Muscle layer of colon (tissue), 2 donors: ENCODE results near the gene RHOF.

Experiments used
- H3K27ac ChIP-seq: one replicate; pipeline ENCODE4 v1.7.0; 2013; ENCODE audit warnings: low read depth, mild to moderate bottlenecking, low read length, moderate library complexity
- H3K27me3 ChIP-seq, 2 donors: one replicate each; pipeline ENCODE4 v1.7.0; 2013; ENCODE audit warnings: low read length in 2 of 2, mild to moderate bottlenecking in 2 of 2; ENCODE audit not compliant: insufficient read depth in 2 of 2, control insufficient read depth in 1 of 2
- H3K36me3 ChIP-seq: one replicate; pipeline ENCODE4 v1.7.0; 2013; ENCODE audit warnings: mild to moderate bottlenecking, low read length; ENCODE audit not compliant: insufficient read depth
- H3K4me1 ChIP-seq: one replicate; pipeline ENCODE4 v1.7.0; 2013; ENCODE audit warnings: mild to moderate bottlenecking, low read length; ENCODE audit not compliant: insufficient read depth
- H3K4me3 ChIP-seq, 2 donors: one replicate each; pipeline ENCODE4 v1.7.0; 2013; ENCODE audit warnings: low read length in 2 of 2, low read depth in 1 of 2, mild to moderate bottlenecking in 1 of 2, moderate library complexity in 1 of 2
- H3K9ac ChIP-seq: one replicate; pipeline ENCODE4 v1.7.0; 2013; ENCODE audit warnings: low read length
- H3K9me3 ChIP-seq: one replicate; pipeline ENCODE4 v1.7.0; 2013; ENCODE audit warnings: mild to moderate bottlenecking, low read length
- donor health status: abdominal sarcoma.
- donor health status: Adenocarcinoma of cecum.

RHOF gene

GRCh38 chr12:121808623-121809022, 15.1 kb upstream of the RHOF start:
- H3K27me3 ChIP-seq: no peaks in the 10 kb centered on the region
- H3K36me3 ChIP-seq: peaks cover 36% of the 10 kb centered on the region
- H3K4me1 ChIP-seq: peaks cover 45% of the 10 kb centered on the region
- H3K9ac ChIP-seq: no peak overlapping the region
- H3K4me3 ChIP-seq: no peak overlapping the region
- no peak overlapping the region for H3K27ac ChIP-seq
- H3K9me3 ChIP-seq: no peaks in the 10 kb centered on the region

GRCh38 chr12:121807642-121808347, 14.3 kb upstream of the RHOF start:
- H3K9ac ChIP-seq: no peak overlapping the region
- no peak overlapping the region for H3K27ac ChIP-seq

GRCh38 chr12:121806546-121807423, 13.3 kb upstream of the RHOF start:
- Histone ChIP-seq H3K9ac (peak overlapping the region; percentile 53), H3K27ac (peak overlapping the region; percentile 52), H3K36me3 (peaks cover 28% of the 10 kb centered on the region), H3K4me3 (peak overlapping the region; percentile 30 to 76), H3K9me3 (no peaks in the 10 kb centered on the region), H3K27me3 (no peaks in the 10 kb centered on the region), H3K4me1 (peaks cover 34% of the 10 kb centered on the region)

More at GRCh38 chr12:121807642-121808347, 14.3 kb upstream of the RHOF start:
- Histone ChIP-seq H3K9me3 (no peaks in the 10 kb centered on the region), H3K27me3 (no peaks in the 10 kb centered on the region), H3K4me3 (no peak overlapping the region), H3K36me3 (peaks cover 28% of the 10 kb centered on the region), H3K4me1 (peaks cover 37% of the 10 kb centered on the region)

GRCh38 chr12:121806009-121806545, 12.6 kb upstream of the RHOF start:
- H3K27ac ChIP-seq: peak overlapping the region; percentile 52
- peaks cover 27% of the 10 kb centered on the region for H3K36me3 ChIP-seq
- no peaks in the 10 kb centered on the region for H3K9me3 ChIP-seq

GRCh38 chr12:121805171-121806008, 11.9 kb upstream of the RHOF start:
- Histone ChIP-seq H3K4me1 (peaks cover 20% of the 10 kb centered on the region), H3K9ac (peak overlapping the region; percentile 86), H3K27me3 (no peaks in the 10 kb centered on the region), H3K4me3 (peak overlapping the region; percentile 76 to 87), H3K9me3 (no peaks in the 10 kb centered on the region), H3K27ac (peak overlapping the region; percentile 93), H3K36me3 (peaks cover 20% of the 10 kb centered on the region)

More at GRCh38 chr12:121806009-121806545, 12.6 kb upstream of the RHOF start:
- H3K4me1 ChIP-seq: peaks cover 27% of the 10 kb centered on the region
- H3K27me3 ChIP-seq: no peaks in the 10 kb centered on the region
- peak overlapping the region; percentile 53 for H3K9ac ChIP-seq
- H3K4me3 ChIP-seq: peak overlapping the region; percentile 30 to 76

GRCh38 chr12:121804417-121805111, 11.1 kb upstream of the RHOF start:
- Histone ChIP-seq H3K36me3 (peaks cover 12% of the 10 kb centered on the region), H3K9me3 (no peaks in the 10 kb centered on the region), H3K4me3 (peak overlapping the region; percentile 75 to 87), H3K27ac (peak overlapping the region; percentile 93), H3K27me3 (no peaks in the 10 kb centered on the region), H3K4me1 (peaks cover 18% of the 10 kb centered on the region), H3K9ac (peak overlapping the region; percentile 86)

- peak within 1 kb of the TSS; percentile 93 for H3K27ac ChIP-seq
- H3K9ac ChIP-seq: peak within 1 kb of the TSS; percentile 86
- no peaks in the 10 kb centered on the region for H3K9me3 ChIP-seq
- H3K27me3 ChIP-seq: no peaks in the 10 kb centered on the region
- peaks cover 6% of the 10 kb centered on the region for H3K36me3 ChIP-seq
- peaks cover 22% of the 10 kb centered on the region for H3K4me1 ChIP-seq
- H3K4me3 ChIP-seq: peak within 1 kb of the TSS; percentile 75 to 87
Observed at GRCh38 chr12:121803861-121804416, 10.5 kb upstream of the RHOF start, which contains the start of gene SETD1B. Gene SETD1B, plus strand, starts transcription at chr12:121804009. Its CDS starts 729 bp downstream, at chr12:121804738.

- H3K4me1 ChIP-seq: peaks cover 31% of the 10 kb centered on the region
- peak overlapping the region; percentile 60 to 76 for H3K4me3 ChIP-seq
- H3K27me3 ChIP-seq: no peaks in the 10 kb centered on the region
- peak overlapping the region; percentile 91 for H3K27ac ChIP-seq
- H3K36me3 ChIP-seq: peaks cover 11% of the 10 kb centered on the region
- peak overlapping the region; percentile 97 for H3K9ac ChIP-seq
- no peaks in the 10 kb centered on the region for H3K9me3 ChIP-seq
Observed at GRCh38 chr12:121802843-121803698, 9.6 kb upstream of the RHOF start.

GRCh38 chr12:121802485-121802842, 9.0 kb upstream of the RHOF start:
- peak overlapping the region; percentile 60 to 76 for H3K4me3 ChIP-seq
- peaks cover 11% of the 10 kb centered on the region for H3K36me3 ChIP-seq
- no peaks in the 10 kb centered on the region for H3K27me3 ChIP-seq
- H3K9me3 ChIP-seq: no peaks in the 10 kb centered on the region
- H3K9ac ChIP-seq: peak overlapping the region; percentile 97
- peaks cover 36% of the 10 kb centered on the region for H3K4me1 ChIP-seq
- peak overlapping the region; percentile 91 for H3K27ac ChIP-seq
